Stimulated activated CD4-positive, alpha-beta T cell treated with anti-CD3 and anti-CD28 coated beads, Interleukin-4, amount 100 ng/mL, for 24 hours (primary cell): ENCODE measurements around the gene HNRNPLL.
A peak's percentile ranks its signal among the peaks of the same experiment; 100 is the strongest.

ENCODE experiments used
- DNase-seq: peaks from one replicate; pipeline ENCODE4 v3.0.0-alpha.2; 2020

HNRNPLL gene

DNA sequence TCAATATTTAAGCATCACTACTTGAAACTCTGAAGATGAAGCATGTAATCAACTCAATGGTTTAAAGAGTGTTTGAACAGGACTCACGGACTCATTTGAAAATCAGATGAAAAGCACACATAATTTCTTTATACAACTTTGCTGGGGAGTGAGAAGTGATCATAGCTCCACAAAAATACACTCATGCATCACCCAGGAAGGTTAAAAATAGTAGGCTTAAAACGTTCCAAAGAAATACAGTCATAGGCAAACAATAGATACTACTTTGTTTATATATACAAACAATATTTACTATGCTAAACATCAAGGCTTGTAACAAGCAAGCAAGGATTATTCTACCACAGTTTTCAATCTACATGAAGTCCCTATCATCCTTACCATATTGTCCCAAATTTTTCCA, 11.6 kb downstream of the HNRNPLL start:
- no peak for DNase-seq

DNA sequence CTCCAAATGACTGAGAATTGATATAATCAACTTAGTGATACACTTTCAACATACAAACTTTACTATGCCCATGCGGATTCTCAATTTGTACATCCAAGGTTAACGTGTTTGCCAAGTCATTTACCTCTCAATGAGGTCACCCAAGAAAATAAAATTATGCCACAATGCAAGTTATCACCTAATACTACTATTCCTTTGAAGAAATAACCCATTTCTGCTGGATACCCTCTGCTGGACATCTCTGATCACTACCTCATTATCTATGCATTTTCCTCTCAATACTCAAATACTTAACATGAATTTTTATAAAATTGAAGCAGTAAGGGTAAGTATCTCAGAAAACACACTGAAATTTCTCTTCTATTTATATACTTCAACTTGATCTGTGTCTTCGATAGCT, 12.7 kb downstream of the HNRNPLL start:
- no peak for DNase-seq

DNA sequence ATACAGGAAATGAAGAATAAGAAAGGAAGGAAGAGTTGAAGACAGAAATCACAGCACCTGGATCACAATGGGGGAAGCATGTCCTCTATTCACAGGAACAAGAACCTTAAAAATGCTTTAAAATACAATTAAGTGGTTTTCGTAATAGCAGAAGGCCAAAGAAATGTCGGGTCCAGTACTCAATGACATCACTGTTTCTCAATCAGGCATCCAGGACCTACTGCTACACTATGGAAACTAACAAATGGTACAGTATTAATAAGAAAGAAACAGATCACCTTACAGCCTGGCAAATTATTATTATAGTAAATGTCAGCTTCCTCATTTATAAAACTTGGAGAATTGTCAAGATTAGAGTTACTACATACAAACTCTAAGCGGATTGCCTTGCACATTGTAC, 15.8 kb downstream of the HNRNPLL start:
- no peak for DNase-seq

DNA sequence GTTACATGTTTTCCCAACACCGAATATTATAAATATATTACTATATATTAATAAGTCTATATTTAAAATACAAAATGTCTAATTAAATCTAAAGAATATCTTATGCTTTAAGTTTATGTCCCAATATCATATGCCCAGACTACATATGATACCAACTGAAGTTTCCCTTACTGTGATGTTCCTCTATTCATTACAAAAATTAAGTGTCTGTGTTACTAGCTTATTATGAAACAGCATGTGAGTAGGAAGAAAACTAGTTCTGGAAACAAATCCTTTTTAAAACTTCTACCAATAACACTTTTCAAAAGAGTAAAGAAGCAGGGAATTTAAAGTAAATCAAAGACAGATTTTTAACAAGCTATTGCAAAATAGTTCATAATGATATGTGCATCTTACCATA, 17.8 kb downstream of the HNRNPLL start:
- DNase-seq = no peak

DNA sequence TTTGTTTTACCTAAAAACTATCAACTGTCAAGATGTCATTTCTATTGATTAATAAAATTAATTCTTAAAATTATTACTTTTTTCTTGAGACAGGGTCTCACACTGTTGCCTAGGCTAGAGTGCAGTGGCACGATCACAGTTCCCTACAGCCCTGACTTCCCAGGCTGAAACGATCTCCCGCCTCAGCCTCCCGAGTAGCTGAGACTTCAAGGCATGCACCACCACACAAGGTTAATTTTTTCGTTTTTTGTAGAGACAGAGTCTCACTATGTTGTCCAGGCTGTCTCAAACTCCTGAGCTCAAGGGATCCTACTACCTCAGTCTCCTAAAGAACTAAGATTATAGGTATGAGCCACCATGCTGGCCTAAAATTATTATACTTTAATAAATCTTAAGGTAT, 18.7 kb downstream of the HNRNPLL start:
- DNase-seq = no peak

DNA sequence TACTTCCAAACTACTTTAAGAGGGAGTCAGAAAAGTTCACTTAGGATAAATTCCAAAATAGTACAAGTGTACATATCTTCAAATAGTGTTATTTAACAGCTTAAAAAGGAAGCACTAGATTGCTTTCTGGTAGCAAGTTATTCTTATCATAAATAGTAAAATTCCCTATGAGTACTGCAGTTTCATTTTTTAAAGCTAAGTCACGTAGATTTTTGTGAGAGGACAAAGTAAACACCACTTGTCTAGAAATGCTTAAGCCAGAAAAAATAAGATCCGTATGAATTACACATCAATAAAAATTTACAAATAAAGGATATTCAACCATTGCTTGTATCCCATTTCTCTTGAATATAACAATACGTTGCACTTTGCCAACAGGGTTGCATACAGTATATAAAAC, 19.2 kb downstream of the HNRNPLL start:
- DNase-seq = no peak

DNA sequence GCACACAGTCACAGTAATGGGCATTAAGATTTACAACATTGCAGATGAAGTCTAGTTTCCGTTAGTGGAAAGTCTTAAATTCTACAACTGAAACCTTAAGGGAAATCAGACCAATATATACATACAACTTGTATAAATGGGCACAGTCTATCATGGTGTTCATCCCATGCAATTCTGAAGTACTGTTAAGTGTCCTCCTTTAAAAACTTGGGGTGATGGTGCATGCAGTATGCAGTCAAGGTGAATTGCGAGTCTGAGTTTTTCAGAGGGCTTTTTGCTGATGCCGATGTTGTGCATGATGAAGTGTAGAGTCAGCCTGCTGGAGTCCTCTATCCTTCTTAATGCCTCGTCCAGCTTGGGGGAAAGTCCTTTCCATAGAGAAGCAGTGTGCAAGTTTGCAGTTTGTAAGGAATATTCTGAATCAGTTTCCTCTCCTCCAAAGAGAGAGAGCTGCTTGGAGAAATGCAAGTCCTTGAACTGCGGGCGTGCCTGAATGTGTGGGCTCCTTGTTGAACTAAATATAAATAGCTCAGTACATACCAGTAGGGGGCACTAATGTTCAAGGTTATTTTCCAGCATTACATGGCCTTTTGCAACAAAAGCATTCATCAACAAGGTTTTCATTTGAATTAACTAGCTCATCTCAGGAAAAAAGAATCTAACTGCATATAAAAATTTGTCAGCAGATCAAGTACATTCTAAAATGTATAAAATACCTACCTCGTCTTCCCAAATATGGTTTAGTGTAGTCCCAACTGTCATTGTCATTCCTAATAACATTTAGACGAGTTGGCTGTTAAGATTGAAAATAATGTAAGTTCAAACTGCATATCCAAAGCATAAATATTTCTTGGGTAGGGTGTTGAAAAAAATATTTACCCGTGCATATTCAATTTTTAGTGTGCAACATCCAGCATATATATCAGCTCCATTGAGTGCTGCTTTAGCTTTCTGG, 21.3 kb downstream of the HNRNPLL start:
- peak; percentile 47 for DNase-seq

DNA sequence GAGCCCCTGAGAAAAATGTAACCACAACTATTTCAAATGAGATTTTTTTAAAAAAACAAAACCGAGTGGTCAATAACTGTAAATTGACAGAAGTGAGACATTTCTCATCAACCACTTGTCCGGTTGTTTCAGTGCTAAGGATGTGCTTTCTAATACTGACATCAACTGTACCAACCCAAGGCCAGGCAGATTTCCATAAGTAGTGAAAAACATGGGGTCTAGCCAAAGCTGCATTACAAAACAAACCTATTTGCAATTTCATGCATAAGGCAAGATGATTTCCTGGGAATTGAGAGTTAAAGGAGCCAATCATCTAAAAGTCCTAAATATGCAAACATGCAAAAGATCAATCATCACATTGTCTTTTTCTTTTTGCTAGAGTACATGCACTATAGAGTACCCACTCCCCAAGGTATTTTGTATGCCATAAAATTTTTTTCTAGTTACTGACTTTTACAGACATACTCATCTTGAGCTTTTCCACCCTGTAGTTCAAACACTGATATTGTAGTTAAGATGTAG, 22.6 kb downstream of the HNRNPLL start:
- no peak for DNase-seq

DNA sequence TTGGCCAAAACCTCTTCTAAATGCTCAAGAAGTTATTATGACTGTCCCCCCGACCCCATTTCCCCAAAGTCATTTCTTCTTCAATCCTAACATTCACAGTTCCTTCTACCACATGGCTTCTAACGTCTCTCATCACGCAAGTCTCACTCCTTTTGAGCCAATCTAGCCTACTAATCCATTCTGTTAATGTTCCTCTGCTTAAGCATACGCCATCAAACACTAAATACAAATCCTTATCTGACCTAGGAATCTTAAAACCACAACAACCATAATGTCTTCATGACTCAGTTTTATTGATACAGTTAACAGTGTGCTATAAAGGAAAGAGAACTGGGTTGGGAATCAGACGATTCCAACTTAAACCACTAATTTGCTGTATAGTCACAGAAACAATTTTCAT, 23.9 kb downstream of the HNRNPLL start:
- DNase-seq = no peak

DNA sequence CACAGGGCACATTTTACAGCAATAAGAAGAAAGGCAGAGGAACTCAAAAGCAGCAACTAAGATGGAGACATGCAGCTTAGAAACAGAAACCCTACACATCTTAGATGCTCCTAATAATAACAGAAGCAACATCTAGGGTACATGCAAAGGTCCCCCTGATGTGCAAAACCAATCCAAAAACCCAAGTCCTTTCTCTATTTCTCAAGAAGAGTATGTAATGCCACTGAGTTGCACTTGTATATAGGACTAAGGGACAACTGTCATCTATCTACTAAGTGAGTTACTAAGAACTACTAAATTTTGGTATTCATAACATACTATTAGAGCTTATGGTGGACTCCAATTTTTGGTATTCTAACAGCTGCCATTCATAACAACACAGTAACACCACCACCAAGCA, 28.4 kb downstream of the HNRNPLL start:
- no peak for DNase-seq

DNA sequence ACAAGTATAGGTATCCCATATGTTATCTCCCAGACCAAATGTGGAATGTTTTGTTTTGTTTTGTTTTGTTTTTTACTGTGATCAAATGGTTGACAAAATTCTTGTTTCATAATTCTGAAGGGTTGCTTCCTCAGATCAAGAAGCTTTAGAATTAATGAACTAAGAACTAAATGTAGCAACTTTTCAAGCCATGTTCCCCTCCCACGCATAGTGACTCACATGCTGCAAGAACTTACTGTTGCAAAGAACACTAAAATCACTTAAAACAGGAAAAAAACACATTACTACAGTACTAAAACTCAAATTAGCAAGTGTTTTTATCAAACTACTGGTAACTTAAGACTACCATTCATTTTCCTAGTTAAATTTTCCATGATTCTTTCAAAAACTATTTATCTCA, 30.6 kb downstream of the HNRNPLL start:
- peak; percentile 60 for DNase-seq

DNA sequence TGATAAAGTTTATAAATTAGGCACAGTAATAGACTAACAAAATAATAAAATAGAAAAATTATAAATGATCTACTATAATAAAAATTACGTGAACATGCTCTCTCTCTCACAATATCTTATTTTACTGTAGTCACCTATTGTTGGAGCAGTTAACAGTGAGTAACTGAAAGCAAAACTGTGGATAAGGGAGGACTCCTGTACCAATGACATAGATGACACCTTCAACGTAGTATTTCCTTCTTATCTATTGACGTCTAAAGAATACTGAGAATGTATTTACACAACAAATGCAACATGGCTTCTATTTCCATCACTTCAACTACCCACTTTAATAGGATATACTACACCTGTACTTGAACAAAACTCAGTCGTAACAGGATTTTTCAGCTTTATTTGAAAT, 31.5 kb downstream of the HNRNPLL start:
- no peak for DNase-seq

DNA sequence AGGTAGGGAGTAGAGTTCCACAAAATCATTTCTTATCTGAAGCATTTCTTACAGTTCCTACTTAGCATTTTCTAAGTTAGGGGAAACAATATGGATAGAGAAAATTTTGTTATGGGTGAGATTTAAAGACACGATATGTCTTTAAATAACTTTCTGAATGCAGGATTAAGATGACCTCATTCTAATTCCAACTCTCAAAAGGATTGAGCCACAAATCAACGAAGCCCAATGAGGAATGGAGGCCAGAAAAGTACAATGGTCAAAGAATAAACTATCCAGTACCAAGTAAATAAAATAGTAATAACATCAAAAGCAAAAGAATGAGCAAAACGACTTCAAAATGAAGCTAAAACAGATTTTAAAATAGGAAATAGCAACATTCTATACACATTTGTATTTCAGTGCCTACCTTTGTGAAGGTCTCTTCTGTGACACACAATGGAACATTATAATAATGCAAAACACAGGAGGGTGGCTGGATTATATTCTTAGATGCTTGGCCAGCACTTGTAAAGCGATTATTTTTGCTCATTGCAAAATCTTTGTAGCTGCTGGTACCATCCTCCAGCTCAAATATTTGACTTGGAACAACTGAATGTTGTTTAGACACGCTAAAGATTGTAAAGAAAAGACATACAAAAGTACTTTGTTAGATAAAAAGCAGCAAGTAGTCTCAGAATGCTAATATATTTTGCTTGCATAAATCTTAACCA, 33.8 kb downstream of the HNRNPLL start:
- DNase-seq = no peak

DNA sequence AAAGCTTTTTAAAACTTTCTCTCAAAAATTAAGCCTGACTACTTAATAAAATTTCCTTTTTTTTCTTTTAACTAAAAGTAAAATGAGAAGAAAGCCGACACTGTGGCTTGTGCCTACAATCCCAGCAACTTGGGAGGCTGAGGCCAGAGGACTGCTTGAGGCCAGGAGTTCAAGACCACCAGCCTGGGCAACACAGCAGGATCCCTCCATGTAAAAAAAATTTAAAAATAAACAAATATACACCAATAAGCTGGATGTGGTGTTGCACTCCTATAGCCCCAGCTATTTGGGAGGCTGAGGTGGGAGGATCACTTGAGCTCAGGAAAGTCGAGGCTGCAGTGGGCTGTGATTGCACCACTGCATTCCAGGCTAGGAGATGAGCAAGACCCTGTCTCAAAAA, 37.4 kb downstream of the HNRNPLL start:
- no peak for DNase-seq

DNA sequence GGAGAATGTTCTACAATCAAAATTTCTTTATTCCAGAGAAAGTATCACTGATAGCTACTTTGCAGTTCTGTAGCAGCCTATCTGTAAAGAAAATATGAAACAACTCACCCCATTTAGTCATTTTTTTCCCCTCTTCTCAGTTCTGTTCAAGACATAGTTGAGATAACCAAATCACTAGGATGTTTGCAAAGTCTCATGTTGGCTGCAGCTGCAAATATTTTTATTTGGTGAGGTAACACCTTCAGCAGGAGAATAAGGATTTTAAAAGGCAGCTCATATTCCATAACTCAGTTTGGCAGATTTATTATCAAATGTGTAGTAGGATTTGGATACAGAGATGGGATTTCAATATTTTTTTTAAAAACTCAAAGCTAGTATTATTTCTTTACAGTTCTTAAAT, 41.0 kb downstream of the HNRNPLL start:
- no peak for DNase-seq

DNA sequence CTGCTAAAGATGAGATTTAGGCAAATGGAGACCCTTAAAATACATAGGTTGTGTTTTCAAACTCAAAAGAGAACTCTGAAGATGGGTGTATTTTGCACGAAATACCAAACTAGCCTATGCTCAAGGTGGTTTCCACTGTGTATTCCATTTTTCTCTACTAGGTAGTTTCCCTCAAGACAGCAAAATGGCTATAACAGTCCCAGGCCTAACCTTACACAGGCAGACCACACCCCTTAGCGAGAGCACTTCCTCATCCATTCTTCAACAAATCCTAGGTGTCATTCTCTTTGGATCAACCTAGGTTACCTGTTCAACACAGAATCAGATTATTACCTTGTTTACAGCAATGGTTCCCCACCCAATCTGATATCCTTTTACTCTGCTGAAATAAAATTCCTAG, 42.6 kb downstream of the HNRNPLL start:
- no peak for DNase-seq

DNA sequence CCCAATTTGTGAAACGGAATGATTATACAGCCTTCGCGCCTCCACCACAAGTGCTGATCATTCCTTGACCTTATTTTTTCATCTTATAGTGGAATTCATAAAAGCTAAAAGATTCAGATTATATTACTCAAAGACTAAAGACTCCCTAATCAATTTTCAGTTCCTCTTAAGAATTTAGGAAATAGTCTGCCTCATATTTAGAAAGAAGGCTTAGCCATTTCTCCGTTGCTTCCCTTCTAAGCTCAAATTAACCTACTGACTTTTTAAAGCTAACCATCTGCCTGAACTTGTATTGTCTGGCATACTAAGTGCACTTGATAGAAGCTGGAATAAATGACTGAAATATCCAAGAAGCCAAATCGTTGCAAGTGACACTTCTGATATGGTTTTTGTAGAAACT, 44.7 kb downstream of the HNRNPLL start:
- no peak for DNase-seq

DNA sequence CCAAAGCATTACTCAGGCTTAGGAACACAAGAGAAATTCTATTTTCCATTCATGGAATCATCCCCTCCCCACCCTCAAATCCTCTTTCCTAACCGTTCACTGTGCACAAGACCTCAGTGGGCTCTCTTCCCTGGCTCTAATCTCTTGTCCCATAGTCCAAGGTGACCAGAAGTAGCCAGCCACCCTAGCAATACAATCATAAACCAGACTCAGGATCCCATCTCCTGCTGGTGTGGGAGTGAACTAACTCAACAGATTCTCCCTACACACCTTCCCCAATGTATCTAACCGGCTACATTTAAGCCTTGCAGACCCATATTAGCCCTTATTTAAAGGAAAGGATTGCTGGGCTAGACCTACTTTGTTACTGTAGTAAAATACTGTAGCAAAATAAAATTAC, 45.5 kb downstream of the HNRNPLL start:
- DNase-seq = no peak

DNA sequence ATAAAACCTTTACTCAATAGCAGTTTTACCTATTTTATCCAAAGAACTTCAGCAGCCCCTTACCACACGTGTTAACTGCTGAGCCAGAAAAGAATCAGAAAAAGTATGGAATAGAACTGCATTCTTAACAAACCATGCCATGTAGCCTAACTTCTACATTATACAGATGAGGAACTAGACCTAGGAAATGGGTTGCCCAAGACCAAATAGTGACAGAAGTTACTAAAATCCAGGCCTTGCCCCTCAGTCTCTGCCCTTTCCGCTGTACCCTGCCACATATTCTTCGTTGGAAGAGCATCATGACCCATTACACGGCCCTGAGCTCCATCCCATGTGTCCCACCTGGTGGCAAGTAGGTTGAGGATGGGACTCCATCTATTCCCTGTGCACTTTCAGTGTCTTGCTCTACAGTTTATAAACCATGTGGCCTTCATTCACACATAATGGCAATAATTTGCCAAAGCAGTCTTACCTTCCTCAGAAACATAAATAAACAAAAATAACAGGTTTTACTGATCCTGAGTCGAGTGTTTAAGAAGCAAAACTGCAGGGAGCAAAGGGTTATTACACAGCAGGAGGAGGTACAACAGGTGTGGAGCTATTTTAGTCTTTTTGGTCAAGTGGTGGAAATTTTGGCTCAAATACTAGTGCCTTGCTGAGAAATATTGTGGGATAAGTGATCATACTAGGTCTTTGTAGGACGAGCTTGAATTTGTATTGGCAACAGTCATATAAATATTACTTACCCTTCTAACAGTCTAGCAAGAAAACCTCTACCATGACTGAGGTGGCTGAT, 46.5 kb downstream of the HNRNPLL start:
- DNase-seq = no peak

DNA sequence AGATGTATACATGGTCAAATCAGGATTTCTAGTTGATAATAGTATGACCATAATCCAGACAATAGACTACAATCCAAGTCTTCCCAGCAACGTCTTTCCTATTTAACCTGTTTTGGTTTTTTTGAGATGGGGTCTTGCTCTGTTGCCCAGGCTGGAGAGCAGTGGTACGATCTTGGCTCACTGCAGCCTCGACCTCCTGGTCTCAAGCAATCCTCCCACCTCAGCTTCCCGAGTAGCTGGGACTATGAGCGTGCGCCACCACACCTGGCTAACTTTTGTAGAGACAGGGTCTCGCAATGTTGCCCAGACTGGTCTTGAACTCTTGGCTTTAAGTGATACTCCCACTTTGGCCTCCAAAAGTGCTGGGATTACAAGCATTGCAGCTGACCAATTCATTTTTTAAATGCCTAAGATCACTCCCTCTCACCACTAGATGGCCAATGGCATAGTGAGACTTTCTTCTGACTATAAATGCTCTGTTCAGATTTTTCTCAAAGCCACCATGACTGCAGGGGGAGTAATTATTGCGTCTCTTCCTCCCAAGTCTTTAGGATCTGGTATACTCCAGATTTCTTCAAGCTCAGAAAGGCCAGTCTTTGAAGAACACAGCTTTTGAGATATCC, 47.6 kb downstream of the HNRNPLL start:
- no peak for DNase-seq

DNA sequence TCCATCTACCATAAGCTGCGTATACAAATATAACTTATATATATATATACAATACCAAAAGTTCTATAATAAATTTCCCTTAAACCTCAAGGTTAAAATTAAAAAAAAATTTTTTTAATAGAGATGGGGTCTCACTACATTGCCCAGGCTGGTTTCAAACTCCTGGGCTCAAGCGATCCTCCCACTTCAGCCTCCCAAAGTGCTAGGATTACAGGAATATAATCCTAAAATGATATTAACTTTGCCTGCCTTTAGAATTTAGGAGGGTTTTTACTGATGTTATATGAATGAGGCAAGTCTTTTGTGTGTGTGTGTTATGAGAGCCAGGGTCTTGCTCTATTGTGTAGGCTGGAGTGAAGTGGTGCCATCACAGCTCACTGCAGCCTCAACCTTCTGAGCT, 49.2 kb downstream of the HNRNPLL start:
- no peak for DNase-seq

DNA sequence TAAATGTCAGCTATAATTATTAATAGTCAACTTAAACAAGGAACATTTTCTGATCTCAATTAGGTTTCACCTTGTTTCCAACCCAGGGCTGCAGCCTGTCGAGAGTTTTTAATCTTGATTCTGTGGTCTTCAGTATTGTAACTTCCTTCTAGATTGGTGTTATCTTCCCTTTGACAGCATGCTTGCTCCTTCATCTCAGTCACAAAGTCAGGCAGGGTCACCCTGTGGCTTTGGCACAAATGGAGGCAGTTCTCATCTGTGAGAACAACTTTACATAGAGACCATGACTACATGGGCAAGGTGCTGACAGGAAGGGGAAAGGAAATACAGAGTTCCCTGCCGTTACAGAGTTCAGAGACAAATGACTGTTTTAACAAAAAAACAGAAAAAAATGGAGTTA, 50.5 kb downstream of the HNRNPLL start:
- no peak for DNase-seq

DNA sequence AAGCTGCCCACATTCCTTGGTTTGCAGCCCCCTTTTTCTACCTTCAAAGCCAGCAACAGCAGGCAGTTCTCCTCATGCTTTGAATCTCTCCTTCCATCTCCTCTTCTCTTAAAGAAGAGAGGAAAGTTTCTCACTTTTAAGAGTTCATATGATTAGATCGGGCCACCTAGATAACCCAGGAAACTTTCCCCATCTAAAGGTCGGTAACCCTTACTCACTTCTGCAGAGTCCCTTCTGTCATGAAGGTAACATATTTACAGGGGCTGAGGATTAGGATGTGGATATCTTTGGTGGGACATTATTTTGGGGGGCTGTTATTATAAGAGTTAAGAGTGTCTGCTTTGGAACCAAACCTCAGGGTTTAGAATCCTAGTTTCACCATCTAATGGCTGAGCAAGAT, 51.0 kb downstream of the HNRNPLL start:
- DNase-seq = no peak
